ENCODE data around the gene PDZD8. TPM values are rescaled to one million over a fixed set of nuclear protein-coding genes. Genes with fewer than 3 reads are reported as not detected.

The PDZD8 gene
- total and polyA plus RNA-seq, 2 donors from 2014 or later = 7.4 to 41.9 TPM

DNA sequence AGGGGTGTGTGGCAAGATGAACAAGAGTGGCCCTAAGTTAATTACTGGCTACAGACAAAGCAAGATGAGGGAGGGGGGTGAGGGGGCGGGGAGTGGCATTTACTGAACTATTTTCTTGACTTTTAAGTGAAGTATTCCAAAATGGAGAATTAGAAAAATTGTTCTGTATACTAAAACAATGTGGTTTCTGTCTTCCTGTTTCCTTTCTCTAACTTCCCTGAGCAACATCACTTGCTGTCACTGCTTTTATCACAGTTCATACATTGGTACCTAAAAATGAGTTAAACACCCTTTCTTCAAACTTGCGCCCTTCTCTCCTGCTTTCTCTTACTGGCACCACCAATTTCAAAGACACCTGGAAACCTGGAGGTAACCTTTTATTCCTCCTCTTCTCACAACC, 21.6 kb downstream of the PDZD8 start:
- Histone ChIP-seq H3K27me3 (ENCODE audit: control insufficient read depth, insufficient read depth, low read length) (no peaks in the 10 kb centered on the region), H3K36me3 (ENCODE audit: control insufficient read depth in 2 of 3, insufficient read depth in 3 of 3, low read length in 3 of 3) (no peaks in the 10 kb centered on the region), H3K9ac (ENCODE audit: low read length in 3 of 3) (no peak overlapping the region), H3K9me3 (ENCODE audit: control insufficient read depth in 2 of 3, insufficient read depth in 1 of 3, low read length in 3 of 3) (no peaks in the 10 kb centered on the region), H3K4me1 (ENCODE audit: control insufficient read depth in 2 of 3, insufficient read depth in 2 of 3, low read depth in 1 of 3, low read length in 3 of 3) (no peaks in the 10 kb centered on the region), H3K4me3 (ENCODE audit: low read length in 3 of 3) (no peak overlapping the region), H3K27ac (ENCODE audit: low read depth in 2 of 2, low read length in 2 of 2) (no peak overlapping the region)
- no peak for DNase-seq
- intact Hi-C loops (cut with DNase I) = no loop called here
- TF ChIP-seq, protein P1, sequence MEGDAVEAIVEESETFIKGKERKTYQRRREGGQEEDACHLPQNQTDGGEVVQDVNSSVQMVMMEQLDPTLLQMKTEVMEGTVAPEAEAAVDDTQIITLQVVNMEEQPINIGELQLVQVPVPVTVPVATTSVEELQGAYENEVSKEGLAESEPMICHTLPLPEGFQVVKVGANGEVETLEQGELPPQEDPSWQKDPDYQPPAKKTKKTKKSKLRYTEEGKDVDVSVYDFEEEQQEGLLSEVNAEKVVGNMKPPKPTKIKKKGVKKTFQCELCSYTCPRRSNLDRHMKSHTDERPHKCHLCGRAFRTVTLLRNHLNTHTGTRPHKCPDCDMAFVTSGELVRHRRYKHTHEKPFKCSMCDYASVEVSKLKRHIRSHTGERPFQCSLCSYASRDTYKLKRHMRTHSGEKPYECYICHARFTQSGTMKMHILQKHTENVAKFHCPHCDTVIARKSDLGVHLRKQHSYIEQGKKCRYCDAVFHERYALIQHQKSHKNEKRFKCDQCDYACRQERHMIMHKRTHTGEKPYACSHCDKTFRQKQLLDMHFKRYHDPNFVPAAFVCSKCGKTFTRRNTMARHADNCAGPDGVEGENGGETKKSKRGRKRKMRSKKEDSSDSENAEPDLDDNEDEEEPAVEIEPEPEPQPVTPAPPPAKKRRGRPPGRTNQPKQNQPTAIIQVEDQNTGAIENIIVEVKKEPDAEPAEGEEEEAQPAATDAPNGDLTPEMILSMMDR (IDR thresholded peaks at IDR 0.05; ENCODE audit: borderline replicate concordance, extremely low read depth, insufficient read depth) = no peak
- no peak for FAIRE-seq

DNA sequence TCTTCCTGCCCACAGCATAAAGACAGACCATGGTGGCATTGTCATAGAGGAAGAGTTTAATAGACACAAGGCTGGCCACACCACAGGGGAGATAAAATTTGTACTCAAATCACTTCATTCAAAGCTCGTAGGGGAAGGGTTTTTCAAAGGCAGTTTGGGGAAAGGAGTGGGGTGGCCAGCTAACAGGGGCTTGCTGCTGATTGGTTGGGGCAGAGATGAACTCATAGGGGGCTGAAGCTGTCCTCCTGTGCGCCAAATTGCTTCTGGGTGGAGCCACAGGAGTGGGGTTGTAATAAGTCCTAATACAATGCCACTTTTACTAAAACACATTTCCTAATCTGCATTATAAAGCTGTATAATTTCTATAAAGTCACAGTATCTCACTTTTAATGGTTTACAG, 22.5 kb downstream of the PDZD8 start:
- FAIRE-seq = no peak
- Histone ChIP-seq H3K27ac (ENCODE audit: low read depth in 2 of 2, low read length in 2 of 2) (no peak overlapping the region), H3K4me3 (ENCODE audit: low read length in 3 of 3) (no peak overlapping the region), H3K9me3 (ENCODE audit: control insufficient read depth in 2 of 3, insufficient read depth in 1 of 3, low read length in 3 of 3) (no peaks in the 10 kb centered on the region), H3K4me1 (ENCODE audit: control insufficient read depth in 2 of 3, insufficient read depth in 2 of 3, low read depth in 1 of 3, low read length in 3 of 3) (peaks cover 0 to 2% (median 0%) of the 10 kb centered on the region in 3 donors), H3K36me3 (ENCODE audit: control insufficient read depth in 2 of 3, insufficient read depth in 3 of 3, low read length in 3 of 3) (no peaks in the 10 kb centered on the region), H3K9ac (ENCODE audit: low read length in 3 of 3) (no peak overlapping the region), H3K27me3 (ENCODE audit: control insufficient read depth, insufficient read depth, low read length) (no peaks in the 10 kb centered on the region)
- no peak for DNase-seq
- intact Hi-C loops (cut with DNase I) = no loop called here
- TF ChIP-seq, protein P1 (IDR thresholded peaks at IDR 0.05; ENCODE audit: borderline replicate concordance, extremely low read depth, insufficient read depth) = no peak

DNA sequence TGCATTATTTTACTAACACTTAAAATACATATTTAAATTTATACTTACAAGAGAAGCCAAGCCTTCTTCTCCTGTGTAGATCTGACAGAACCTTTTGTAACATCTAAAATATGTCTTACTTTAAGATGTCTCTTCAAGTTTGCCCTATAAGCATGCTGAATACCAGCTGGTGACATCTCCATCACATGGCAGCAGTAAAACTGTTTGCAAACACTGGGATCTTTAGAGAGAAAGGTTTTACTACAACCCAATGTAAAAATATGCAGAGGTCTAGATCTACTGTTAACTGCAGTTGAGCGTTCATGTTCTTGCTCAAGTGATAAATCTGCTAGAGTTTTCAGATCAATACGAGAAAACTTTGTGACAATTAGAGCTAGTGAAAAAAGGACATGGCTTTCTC, 23.2 kb downstream of the PDZD8 start:
- no peaks in the 10 kb centered on the region for H3K9me3 ChIP-seq (ENCODE audit: control insufficient read depth in 2 of 3, insufficient read depth in 1 of 3, low read length in 3 of 3)
- H3K27ac ChIP-seq (ENCODE audit: low read depth in 2 of 2, low read length in 2 of 2) = no peak overlapping the region
- no peak overlapping the region for H3K4me3 ChIP-seq (ENCODE audit: low read length in 3 of 3)
- intact Hi-C loops (cut with DNase I) = no loop called here
- DNase-seq (no peak), FAIRE-seq (no peak)
- no peaks in the 10 kb centered on the region for H3K36me3 ChIP-seq (ENCODE audit: control insufficient read depth in 2 of 3, insufficient read depth in 3 of 3, low read length in 3 of 3)
- no peak overlapping the region for H3K9ac ChIP-seq (ENCODE audit: low read length in 3 of 3)
- H3K27me3 ChIP-seq (ENCODE audit: control insufficient read depth, insufficient read depth, low read length) = no peaks in the 10 kb centered on the region
- TF ChIP-seq, protein P1 (IDR thresholded peaks at IDR 0.05; ENCODE audit: borderline replicate concordance, extremely low read depth, insufficient read depth) = no peak
- H3K4me1 ChIP-seq (ENCODE audit: control insufficient read depth in 2 of 3, insufficient read depth in 2 of 3, low read depth in 1 of 3, low read length in 3 of 3) = peaks cover 0 to 2% (median 0%) of the 10 kb centered on the region in 3 donors

DNA sequence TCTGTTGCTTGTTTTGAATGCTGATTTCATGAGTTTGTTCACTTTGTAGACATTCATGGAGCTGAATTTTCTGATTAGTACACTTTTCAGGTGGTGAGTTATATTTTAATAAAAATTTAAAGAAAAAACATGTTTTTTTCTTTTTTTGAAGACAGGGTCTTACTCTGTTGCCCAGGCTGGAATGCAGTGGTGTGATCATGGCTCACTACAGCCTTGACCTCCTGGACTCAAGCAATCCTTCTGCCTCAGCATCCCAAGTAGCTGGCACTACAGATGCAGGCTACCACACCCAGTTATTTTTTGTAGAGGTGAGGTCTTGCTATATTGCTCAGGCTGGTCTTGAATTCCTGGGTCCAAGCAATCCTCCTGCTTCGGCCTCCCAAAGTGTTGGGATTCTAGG, 23.7 kb downstream of the PDZD8 start:
- H3K4me1 ChIP-seq (ENCODE audit: control insufficient read depth in 2 of 3, insufficient read depth in 2 of 3, low read depth in 1 of 3, low read length in 3 of 3) = peaks cover 0 to 3% (median 2%) of the 10 kb centered on the region in 3 donors

More for the DNA sequence above, 23.7 kb downstream of the PDZD8 start:
- Histone ChIP-seq H3K9ac (ENCODE audit: low read length in 3 of 3) (no peak overlapping the region), H3K27ac (ENCODE audit: low read depth in 2 of 2, low read length in 2 of 2) (no peak overlapping the region), H3K9me3 (ENCODE audit: control insufficient read depth in 2 of 3, insufficient read depth in 1 of 3, low read length in 3 of 3) (no peaks in the 10 kb centered on the region), H3K27me3 (ENCODE audit: control insufficient read depth, insufficient read depth, low read length) (no peaks in the 10 kb centered on the region), H3K36me3 (ENCODE audit: control insufficient read depth in 2 of 3, insufficient read depth in 3 of 3, low read length in 3 of 3) (no peaks in the 10 kb centered on the region), H3K4me3 (ENCODE audit: low read length in 3 of 3) (no peak overlapping the region)
- intact Hi-C loops (cut with DNase I) = no loop called here
- no peak for FAIRE-seq
- TF ChIP-seq, protein P1 (IDR thresholded peaks at IDR 0.05; ENCODE audit: borderline replicate concordance, extremely low read depth, insufficient read depth) = no peak
- DNase-seq = no peak

All from kidney (tissue), 14 donors.